ENCODE data around the gene GPR160.
"Not testable (repeated sequence)": the region's sequence is repeated elsewhere in the genome, so short reads cannot be mapped to it uniquely, and the experiment has no call there.

The GPR160 gene

DNA sequence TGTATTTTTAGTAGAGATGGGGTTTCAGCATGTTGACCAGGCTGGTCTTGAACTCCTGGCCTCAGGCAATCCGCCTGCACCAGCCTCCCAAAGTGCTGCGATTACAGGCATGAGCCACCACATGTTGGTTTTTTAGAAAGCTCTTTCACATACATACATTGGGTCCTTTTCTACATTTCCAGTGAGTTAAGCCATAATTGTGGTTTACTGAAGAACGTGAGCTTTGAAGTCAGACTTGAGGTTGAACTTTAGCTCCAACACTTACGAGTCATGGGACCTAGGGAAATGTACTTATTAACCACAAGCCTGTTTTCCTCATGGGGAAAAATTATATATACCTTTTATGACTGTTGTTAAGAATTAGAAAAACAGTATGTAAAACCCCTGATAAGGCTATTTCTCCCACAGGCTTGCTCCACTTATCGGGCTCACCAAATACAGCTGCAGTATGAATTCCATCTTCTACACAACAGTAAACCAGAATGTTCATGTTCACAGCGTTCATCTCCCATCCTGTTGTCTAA is 39.0 kb downstream of the GPR160 start:
- DNase-seq, result no peak

DNA sequence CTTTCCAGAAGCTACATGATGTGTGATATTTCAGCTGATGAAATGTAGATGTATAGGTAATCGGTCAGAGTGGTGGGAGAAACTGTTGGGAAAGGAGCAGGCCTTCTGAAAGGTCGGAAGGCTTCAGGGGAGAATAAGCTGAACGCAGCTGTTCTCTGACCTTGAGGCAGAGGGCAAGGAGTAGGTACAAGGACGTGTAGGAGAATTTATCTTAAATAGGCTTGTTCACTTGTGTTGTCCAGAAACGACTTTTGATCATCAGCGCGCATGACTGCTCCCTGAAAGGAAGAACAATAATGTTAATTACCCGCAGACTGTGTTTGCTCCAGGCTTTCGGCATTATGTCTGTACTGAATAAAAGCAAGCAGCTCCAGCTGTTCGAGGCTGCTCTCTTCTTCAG is 39.6 kb downstream of the GPR160 start:
- no peak for DNase-seq

DNA sequence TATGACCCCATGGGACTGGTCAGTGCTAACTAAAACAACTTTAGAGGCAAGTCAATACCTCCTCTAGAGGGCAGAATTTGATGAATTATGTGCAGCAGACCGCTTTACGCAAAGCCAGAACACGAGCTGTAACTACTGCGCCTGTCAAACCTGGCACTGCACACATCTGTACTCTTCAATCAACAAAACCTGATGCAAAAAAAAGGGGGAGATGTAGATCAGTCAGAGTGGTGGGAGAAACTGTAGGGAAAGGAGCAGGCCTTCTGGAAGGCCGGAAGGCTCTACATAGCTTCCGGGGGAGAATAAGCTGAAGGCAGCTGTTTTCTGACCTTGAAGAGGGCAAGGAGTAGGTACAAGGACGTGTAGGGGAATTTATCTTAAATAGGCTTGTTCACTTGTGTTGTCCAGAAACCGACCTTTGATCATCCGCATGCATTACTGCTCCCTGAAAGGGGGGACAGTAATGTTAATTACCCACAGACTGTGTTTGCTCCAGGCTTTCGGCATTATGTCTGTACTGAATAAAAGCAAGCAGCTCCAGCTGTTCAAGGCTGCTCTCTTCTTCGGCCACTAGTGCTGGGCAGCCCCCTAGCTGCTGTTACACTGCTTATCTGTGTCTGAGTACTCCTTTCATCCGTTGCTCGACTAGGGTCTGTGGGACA is 41.0 kb downstream of the GPR160 start:
- DNase-seq, result no peak

DNA sequence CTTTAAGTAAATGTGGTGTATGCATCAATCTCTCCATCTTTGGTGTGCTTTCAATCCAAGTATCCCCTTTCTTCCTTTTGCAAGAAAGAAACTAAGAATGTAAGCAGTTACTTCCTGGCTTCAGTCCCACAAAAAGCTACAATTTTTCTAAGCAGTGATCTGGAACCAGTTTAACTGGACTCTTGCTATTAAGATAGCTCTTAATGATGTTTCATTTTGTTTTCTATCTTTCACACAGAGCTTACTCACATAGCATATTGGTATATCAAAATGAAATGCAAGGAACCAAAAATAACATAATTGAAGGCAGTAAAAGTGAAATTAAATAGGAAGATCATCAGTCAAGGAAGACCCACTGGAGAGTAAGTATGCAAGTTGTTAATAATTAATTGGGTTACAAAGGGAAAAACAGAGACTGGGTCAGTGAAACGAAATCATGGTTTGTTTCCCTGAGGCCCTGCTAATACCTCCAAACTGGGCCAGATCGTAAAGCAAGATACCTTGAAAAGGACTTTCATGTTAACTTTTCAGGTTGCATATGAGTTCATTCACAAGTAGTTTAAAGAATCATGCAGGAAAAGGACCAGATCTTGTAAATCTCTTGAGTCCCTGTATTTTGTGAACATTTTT is 41.9 kb downstream of the GPR160 start:
- no peak for DNase-seq

DNA sequence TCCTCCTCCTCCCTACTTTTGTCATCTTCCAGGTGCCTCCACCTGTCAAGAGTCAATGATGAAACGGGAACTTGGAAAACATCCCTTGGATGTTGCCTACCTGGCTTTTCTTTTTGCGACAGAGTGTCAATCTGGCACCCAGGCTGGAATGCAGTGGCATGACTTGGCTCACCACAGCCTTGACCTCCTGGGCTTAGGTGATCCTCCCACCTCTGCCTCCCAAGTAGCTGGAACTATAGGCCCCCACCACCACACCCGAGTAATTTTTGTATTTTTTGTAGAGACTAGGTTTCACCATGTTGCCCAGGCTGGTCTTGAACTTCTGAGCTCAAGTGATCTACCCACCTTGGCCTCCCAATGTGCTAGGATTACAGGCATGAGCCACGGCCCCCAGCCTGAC is 42.8 kb downstream of the GPR160 start:
- no peak for DNase-seq

DNA sequence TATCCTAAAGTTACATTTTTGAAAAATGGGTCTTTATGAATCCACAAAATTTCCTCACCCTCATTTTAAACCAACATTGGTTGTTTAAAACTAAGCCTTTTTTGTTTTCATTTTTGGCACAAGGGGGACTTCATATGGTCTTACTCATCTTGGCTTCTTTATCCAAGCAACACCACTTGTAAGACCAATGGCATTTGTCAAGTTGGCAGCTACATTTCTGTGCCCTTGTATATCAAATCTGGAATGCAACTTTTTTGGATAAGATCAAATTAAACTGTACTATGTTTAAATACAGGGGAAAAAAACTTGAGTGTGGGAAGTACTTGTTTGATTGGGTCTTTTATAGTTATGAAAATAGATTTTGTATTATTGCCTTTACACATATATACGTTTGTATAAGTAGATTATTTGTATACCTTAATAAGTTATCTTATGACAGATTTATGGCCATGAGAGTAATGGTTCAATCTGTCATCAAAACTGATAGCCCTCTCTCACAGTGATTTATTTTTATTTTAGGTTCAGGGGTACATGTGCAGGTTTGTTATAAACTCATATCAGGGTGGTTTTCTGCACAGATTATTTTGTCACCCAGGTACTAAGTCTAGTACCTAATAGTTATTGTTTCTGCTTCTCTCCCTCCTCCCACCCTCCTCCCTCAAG is 43.4 kb downstream of the GPR160 start:
- DNase-seq, result no peak

DNA sequence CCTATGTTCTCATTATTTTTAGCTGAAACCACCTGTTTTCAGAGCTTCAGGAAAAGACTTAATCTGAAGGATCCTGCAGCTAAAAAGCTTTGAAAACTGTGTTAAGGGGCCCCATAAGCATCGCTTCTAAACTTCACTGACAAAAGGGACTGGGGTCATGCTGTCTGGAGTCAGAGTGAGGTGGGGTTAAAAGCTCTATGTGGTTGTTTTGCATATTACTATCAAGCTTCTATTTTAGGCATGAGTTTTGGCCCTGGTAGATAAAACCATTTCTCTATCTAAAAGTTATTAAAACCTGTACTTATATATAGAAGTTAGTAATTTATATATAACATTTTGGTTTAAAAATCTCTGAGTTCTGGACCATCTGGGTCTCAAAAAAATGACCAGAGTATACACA is 45.5 kb downstream of the GPR160 start:
- DNase-seq, result no peak

DNA sequence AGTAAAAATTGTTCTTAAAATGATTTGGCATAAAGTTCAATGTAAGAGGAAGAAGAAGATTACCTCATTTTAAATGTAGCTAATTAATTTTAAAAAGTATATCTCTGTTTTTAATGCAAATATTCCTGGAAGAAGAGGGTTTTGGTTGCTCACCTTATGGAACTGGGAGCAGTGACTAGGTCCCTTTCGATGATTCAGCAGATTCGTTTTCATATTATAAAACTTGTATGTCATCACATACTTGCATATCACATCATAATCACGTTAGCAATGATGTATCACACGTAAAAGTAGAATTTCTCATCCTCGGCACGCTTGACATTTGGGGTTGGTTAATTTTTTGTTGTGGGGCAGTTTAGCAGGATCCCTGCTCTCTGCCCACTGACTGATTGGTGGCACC is 47.6 kb downstream of the GPR160 start:
- DNase-seq, result no peak

DNA sequence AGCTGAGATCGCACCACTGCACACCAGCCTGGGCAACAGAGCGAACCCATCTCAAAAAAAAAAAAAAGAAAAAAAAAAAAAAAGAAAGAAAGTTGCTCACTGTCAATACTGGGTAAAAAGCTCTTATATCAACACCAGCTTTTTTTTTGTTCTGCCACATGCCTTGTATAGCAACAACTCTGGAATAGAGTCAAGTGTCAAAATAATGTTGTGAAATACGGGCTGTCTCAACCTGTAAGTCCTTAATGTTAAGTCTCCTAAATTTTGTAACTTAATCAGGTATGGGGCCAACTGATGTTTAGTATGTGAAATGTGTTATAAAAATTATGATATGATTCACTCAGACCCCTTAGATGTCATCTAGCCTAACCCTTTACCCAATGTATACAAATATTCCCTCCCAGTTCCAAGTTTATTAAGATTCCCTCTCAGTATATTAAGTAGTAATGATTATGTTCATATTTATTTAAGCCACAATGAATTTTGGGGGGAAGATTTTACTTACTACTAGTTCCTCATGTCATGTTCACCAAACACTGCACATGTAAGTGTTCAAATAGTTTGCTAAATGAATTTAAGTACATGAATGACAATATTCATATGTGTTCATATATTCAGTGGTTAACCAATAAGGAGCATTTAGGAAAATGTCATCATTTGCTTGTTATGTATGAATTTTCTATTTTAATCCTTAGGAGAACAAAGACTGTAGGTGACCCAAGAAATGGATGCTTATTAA is 52.2 kb downstream of the GPR160 start:
- DNase-seq, result no peak

DNA sequence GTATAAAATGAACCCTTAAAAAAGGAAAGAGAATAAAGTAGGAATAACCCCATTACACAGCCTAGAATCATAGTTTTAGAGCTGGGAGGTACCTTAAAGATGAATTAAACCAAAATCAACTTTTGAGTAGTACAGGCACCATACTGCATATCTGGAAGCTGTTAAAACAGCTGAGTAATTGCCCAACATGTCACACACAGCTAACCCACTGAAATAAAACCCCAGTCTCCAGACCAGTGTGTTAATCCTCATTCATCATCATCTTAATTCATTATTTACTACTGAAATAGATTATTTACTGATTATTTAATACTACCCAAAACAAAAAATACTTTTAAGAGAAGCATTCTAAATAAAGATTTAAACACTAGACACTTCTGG is 52.8 kb downstream of the GPR160 start:
- no peak for DNase-seq

DNA sequence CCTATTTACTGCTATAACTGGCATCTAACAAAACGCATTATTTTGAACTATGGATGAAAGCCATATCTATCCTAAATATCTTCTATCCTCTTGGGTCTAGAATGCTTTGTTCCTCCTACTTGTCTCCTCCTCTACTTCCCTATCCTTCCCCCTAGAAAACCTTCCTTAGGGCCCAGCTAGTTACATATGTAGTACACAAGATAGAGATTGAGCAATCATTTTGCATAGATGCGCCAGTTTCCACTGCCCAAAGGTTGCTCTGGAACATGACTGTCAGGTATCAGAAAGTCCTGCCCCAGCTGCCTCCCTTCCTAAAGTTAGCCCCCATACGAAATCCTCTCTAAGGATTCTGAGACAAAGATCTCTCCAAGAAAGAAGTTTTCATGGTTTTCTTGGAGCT is 55.1 kb downstream of the GPR160 start:
- no peak for DNase-seq

DNA sequence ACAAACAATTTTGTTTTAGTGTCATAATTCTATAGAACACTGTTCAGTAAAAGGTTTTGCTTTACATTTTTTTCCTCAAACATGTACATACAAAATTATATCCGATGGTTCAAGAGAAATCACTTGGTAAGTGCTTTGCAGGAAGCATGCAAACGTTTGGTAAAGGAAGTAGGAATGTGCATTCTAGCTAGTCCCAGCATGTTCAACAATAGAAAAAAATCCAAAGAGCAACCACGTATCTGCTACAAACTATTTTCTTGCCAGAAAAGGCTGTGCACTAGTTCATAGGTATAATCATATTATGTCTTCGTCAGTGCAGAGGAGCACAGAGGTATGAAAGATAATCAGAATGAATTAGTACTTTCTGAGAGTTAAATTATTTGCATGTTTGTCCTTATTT is 58.0 kb downstream of the GPR160 start:
- no peak for DNase-seq

DNA sequence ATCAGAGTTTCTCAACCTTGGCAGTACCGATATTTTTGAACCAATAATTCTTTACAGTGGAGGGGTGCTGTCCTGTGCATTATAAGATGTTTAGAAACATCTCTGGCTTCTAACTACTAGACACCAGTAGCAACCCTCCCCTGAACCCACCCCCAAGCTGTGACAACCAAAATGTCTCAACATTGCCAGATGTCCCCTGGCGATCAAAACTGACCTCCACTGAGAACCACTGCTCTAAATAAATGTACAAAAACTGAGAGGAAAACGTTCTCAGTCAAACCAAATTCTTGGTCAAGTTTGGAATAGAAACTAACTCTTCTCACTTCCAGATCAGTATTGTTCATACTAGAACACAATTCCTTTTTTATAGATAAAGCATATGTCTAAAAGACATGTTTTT is 58.5 kb downstream of the GPR160 start:
- no peak for DNase-seq

DNA sequence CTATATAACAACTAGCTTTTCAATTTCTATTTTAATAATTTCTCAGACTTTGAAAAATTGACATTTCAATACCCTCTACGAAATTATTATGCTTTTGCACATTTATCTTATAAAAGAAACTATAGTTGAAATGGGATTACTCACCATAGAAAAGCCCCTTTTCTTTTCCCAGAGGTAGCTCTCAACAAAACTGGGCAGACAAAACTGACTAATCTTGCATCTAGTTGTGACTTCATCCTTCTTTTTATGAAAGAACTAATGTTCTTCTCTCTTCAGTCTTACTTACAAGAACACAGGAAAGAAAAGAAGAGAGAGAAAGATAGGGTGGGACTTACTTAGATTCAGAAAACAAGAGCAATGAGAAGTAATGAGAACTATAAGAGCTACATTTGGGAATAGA is 61.0 kb downstream of the GPR160 start:
- no peak for DNase-seq

DNA sequence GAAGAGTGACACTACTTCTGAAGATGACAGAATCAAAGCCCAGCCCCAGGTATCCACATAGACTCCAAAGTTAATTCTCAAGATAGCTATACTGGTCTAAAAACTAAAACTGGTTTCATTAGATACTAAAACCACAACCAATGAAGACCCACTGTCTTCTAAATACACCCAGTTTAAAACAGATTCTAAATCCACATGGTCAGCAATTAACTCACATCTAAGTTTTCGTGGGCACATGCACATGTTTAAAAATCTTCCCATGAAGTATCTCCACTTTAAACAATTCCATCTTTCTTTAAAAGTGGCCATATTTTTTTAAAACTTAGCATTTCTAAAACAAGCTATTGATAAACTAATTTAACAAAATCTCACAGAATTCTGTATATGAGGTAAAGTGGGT is 63.1 kb downstream of the GPR160 start:
- DNase-seq, result no peak

DNA sequence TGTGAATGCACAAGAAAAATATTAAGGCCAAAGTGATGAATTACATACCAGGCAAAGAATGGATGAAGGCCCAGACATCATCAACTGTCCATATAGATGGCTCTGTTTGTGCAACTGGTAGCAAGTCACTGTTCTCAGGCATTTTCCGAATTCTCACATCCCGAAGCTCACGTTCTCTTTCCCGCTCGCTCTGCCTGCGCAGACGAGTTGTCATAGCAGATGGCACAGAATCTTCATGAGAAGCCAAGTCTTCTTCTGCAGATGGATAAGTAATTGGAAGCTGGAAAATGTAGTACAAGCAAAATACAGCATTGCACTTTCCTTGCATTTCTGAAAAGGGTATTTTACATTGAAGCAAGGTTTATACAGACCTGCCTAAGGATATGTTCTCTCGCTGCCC is 64.6 kb downstream of the GPR160 start:
- DNase-seq, result no peak

DNA sequence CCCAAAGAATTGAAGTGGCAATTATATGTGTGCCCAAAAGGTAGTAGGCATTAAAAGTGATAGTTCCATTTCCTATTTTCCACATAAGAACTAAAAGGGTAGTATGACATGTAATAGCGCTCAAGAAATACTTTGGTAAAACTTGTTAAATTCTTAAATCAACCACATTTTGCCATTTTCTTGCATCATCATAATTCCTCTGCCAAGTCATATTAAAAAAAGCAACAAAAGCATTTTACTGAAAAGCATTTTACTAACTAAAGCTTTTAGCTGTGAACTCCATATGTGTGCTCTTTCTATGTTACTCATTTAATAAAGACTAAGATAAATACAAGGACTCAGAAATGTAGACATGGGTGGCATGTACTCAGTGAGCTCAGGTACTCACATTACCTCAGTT is 70.1 kb downstream of the GPR160 start:
- DNase-seq, result no peak

DNA sequence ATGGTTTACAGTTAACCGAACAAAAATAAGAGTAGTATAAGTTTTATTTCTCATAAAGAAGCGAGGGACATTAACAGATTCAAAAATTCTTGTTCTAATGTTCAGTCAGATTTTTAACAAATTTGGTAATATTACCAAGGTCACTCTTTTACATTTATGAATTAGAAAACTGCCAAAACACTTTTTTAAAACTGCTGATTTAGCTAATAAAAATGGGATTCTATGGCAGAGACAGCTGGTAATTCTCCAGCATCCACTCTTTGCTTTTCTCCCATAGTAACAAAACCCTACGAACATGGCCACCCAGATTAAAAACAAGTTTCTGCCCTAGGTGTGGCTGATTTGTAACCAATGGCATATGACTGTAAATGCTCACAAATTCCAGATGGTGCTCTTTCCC is 71.2 kb downstream of the GPR160 start:
- DNase-seq, result no peak

DNA sequence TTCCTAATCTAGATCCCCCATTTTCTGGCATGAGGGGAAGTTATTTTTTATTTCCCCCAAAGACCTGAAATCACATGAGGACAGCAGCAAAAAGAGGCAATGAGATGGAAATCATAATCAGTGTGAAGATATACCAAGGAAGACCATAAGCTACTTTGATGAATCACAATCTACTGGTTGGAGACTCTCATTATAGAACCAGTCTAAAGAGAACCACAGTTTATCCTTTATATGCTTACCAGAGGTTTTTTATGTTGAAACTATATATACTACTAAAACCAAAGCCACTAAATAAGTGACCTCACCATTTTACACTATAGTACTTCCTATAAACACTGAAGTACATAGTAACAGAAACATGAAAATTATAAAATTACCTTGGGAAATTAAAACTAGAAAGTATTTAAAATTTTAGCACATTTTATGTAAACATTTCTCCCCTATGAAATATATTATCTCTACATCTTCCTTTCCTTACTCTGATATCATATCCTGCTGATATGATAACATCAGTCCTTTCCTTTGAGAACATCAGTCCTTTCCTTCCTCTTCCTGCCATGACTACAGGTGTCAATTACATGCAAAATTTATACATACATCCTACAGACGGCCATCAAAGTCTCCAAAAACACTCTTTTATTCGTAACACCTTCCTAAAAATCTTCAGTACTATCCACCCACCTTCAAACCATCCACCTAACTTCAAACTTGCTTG is 71.9 kb downstream of the GPR160 start:
- no peak for DNase-seq

DNA sequence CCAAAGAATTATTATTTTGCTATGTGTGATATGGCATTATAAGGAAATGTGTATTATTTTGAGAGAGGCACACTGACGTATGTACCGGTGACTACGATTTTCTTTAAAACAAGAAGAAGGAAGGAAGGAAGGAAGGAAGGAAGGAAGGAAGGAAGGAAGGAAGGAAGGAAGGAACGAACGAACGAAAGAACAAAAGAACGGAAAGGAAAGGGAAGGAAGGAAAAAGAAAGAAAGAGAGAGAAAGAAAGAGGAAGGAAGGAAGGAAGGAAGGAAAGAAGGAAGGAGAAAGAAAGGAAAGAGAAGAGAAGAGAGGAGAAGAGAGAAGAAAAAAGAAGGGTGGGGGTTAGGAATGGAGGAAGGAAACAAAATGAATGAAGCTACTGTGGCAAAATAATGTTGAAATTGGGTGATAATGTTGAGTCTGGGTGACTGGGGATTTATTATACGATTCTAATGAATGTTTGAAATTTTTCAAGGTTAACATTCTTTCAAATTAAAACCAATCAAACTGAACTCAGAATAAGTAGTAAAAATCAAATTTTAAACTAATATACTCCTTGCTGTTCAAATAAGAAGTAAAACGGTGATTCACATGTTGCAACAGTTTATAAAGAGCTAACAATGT is 73.5 kb downstream of the GPR160 start:
- no peak for DNase-seq

DNA sequence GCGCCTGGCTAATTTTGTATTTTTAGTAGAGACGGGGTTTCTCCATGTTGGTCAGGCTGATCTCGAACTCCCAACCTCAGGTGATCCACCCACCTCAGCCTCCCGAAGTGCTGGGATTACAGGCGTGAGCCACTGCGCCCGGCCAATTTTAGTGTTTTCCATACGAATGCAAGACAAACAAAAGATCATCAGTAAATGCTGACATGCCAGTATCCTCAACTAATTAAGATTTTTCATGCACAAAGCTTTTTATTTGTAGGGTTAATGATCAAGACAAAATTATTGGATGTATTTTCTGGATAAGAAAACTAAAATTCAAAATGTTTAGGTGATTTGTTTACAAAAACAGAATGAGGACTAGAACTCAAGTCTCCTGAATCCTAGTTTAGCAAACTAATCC is 76.4 kb downstream of the GPR160 start:
- DNase-seq, result not testable (repeated sequence)

DNA sequence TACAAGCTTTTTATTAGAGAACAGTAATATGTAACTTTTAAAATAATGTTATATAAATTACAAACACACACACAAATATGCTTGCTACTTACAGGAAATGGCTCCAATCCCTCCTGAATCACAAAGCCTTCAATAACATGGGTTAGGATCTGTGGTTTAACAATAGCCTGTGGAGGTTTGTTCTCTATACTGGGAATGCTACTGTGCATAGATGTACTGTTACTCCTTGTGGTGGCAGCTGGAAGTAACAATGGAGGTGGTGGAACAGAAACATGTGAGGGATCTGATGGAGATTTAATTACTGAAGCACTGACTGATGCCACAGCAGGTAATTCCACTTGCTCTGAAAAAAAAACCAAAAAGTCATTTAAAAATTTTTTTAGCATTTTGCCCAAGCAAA is 79.3 kb downstream of the GPR160 start:
- no peak for DNase-seq
